Neural progenitor cell (in vitro differentiated cells): ENCODE measurements around the gene FAM9C. TPM values are rescaled to one million over a fixed set of nuclear protein-coding genes. Genes with fewer than 3 reads are reported as not detected.

Experiments
- DNase-seq: peaks from one replicate; pipeline ENCODE4 v3.0.0-alpha.2; 2016; ENCODE audit warnings: low spot score
- H2AFZ ChIP-seq: fragments of 200-600 bp; sonication (generic); replicated peaks from 2 replicates; pipeline ENCODE4 v1.6.1; 2016; ENCODE audit warnings: antibody characterized with exemption
- H3F3A ChIP-seq: fragments of 200-600 bp; sonication (generic); 2 replicates; pipeline ENCODE4 v1.6.1; 2016; ENCODE audit warnings: antibody characterized with exemption, low read depth
- H3K27ac ChIP-seq: fragments of 200-600 bp; sonication (generic); 2 replicates; pipeline ENCODE4 v1.5.1; 2016; ENCODE audit warnings: mild to moderate bottlenecking
- H3K27me3 ChIP-seq: fragments of 200-600 bp; sonication (generic); 2 replicates; pipeline ENCODE4 v1.6.1; 2016; ENCODE audit warnings: mild to moderate bottlenecking, moderate library complexity
- H3K36me3 ChIP-seq: fragments of 200-600 bp; sonication (generic); 2 replicates; pipeline ENCODE4 v1.5.1; 2016
- H3K4me1 ChIP-seq: fragments of 200-600 bp; sonication (generic); 2 replicates; pipeline ENCODE4 v1.6.1; 2016; ENCODE audit warnings: mixed run types
- H3K4me2 ChIP-seq: fragments of 200-600 bp; sonication (generic); 2 replicates; pipeline ENCODE4 v1.6.1; 2016
- H3K4me3 ChIP-seq: fragments of 200-600 bp; sonication (generic); 2 replicates; pipeline ENCODE4 v1.5.1; 2016
- H3K79me2 ChIP-seq: fragments of 200-600 bp; sonication (generic); 2 replicates; pipeline ENCODE4 v1.6.1; 2016; ENCODE audit warnings: low read depth
- H3K9ac ChIP-seq: fragments of 200-600 bp; sonication (generic); 2 replicates; pipeline ENCODE4 v1.6.1; 2016
- H3K9me3 ChIP-seq: fragments of 200-600 bp; sonication (generic); 2 replicates; pipeline ENCODE4 v1.5.1; 2016; ENCODE audit warnings: low read depth
- H4K20me1 ChIP-seq: fragments of 200-600 bp; sonication (generic); 2 replicates; pipeline ENCODE4 v1.6.1; 2016; ENCODE audit warnings: low read depth
- H3K27ac Mint-ChIP-seq: 3 replicates; pipeline ENCODE4 v1.8.0; 2021; ENCODE audit warnings: mixed read lengths
- H3K27me3 Mint-ChIP-seq: 2 replicates; pipeline ENCODE4 v1.8.0; 2022; ENCODE audit warnings: low read depth, mild to moderate bottlenecking, inconsistent platforms, moderate library complexity, mixed read lengths; ENCODE audit not compliant: insufficient read depth
- H3K36me3 Mint-ChIP-seq: 3 replicates; pipeline ENCODE4 v1.8.0; 2021; ENCODE audit warnings: mixed read lengths
- H3K4me1 Mint-ChIP-seq: 3 replicates; pipeline ENCODE4 v1.8.0; 2021; ENCODE audit warnings: mixed read lengths
- H3K4me3 Mint-ChIP-seq: 3 replicates; pipeline ENCODE4 v1.8.0; 2021; ENCODE audit warnings: mild to moderate bottlenecking, moderate library complexity, mixed read lengths
- H3K9me3 Mint-ChIP-seq: 3 replicates; pipeline ENCODE4 v1.8.0; 2020; ENCODE audit warnings: mixed read lengths
- EZH2 ChIP-seq: fragments of 200-600 bp; sonication (generic); IDR thresholded peaks from 2 replicates; pipeline ENCODE4 v1.6.1; 2017; ENCODE audit warnings: antibody characterized with exemption, mild to moderate bottlenecking, moderate library complexity
- EZH2phosphoT487 ChIP-seq: fragments of 200-600 bp; sonication (generic); IDR thresholded peaks from 2 replicates; pipeline ENCODE4 v1.6.1; 2017; ENCODE audit warnings: antibody characterized with exemption
- total RNA-seq: library from RNA; depleted of rRNA; stranded (reverse); fragments of >200 nt; gene quantifications from 2 replicates; pipeline ENCODE4 v1.2.3, GENCODE V29; 2015; ENCODE audit warnings: low replicate concordance
- TF ChIP-seq, protein P1 (sequence below): fragments of 200-600 bp; sonication (generic); IDR thresholded peaks from 2 replicates; pipeline ENCODE4 v1.5.1; 2017; ENCODE audit warnings: antibody characterized with exemption, mild to moderate bottlenecking

The FAM9C gene
- total RNA-seq: not detected in 2 replicates

DNA sequence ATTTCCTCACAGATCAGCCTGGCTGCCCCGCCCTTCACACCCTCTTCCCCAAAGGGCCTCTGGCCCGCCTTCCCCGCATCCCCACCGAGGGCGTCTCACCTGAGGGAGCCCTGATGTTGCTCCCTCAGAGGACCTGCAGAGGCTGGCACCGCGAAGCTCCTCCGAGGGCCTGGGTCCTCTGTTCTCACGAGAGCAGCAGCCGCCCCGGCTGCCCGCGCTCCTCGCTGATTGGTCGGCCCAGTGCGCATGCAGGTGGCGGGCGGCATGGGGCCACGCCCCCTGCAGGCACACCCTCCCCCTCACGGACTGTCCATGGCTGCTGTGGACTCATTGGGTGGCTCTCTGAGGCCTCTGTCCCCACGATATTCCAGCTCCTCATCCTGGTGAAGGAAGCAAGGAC is at the start of gene FAM9C:
Gene FAM9C, minus strand, starts transcription at position 180 of the 400 bp plus-strand sequence. CDS start 831 bp downstream, outside the sequence.
- Mint-ChIP-seq H3K4me3 (no peak within 1 kb of the TSS), H3K4me1 (peaks cover 2% of the 10 kb centered on the region), H3K27me3 (no peaks in the 10 kb centered on the region), H3K36me3 (no peaks in the 10 kb centered on the region), H3K9me3 (peaks cover 2% of the 10 kb centered on the region), H3K27ac (no peak within 1 kb of the TSS)
- Histone ChIP-seq H2AFZ (no peak within 1 kb of the TSS), H3K4me1 (peaks cover 13% of the 10 kb centered on the region), H3K4me3 (no peak within 1 kb of the TSS), H3K9ac (no peak within 1 kb of the TSS), H3K79me2 (no peaks in the 10 kb centered on the region), H4K20me1 (no peaks in the 10 kb centered on the region), H3F3A (peaks cover 6% of the 10 kb centered on the region), H3K4me2 (no peak within 1 kb of the TSS), H3K27ac (no peak within 1 kb of the TSS), H3K36me3 (no peaks in the 10 kb centered on the region), H3K27me3 (no peaks in the 10 kb centered on the region), H3K9me3 (no peaks in the 10 kb centered on the region)
- DNase-seq: no peak
- TF ChIP-seq EZH2: no peak
- TF ChIP-seq, protein P1, sequence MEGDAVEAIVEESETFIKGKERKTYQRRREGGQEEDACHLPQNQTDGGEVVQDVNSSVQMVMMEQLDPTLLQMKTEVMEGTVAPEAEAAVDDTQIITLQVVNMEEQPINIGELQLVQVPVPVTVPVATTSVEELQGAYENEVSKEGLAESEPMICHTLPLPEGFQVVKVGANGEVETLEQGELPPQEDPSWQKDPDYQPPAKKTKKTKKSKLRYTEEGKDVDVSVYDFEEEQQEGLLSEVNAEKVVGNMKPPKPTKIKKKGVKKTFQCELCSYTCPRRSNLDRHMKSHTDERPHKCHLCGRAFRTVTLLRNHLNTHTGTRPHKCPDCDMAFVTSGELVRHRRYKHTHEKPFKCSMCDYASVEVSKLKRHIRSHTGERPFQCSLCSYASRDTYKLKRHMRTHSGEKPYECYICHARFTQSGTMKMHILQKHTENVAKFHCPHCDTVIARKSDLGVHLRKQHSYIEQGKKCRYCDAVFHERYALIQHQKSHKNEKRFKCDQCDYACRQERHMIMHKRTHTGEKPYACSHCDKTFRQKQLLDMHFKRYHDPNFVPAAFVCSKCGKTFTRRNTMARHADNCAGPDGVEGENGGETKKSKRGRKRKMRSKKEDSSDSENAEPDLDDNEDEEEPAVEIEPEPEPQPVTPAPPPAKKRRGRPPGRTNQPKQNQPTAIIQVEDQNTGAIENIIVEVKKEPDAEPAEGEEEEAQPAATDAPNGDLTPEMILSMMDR: no peak
- no peak for TF ChIP-seq EZH2phosphoT487

DNA sequence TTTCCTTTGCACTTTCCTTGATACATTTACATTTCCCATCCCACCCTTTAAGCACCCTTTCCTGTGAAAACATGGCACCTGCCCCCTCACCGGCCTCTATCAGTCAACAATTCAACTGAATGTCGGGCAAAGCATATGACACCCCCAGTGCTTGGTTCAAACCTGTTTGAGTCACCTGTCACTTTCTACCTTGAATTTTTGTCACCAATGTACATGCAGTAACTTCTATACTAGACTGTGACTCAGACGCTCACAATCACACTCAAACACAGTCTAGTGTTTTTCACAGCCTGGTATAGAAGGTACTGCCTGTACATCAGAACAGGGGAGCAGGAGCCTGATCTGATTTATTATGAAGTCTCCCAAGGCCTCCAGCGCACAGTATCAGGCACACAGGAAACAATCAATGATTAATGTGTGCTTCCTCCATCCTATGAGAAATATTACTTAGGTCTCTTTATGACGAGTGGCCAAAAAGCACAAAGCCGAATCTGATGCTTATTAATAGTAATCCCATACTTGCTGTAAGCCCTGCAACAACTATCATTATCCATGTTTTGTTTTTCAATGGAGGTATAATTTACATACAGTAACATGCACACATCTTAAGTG is 49.2 kb upstream of the FAM9C start:
- H3K4me3 Mint-ChIP-seq: no peak overlapping the region
- Histone ChIP-seq H3K36me3 (no peaks in the 10 kb centered on the region), H3K9me3 (no peaks in the 10 kb centered on the region), H3K27ac (no peak overlapping the region), H2AFZ (no peak overlapping the region), H3K9ac (no peak overlapping the region), H3K4me2 (no peak overlapping the region), H3F3A (no peaks in the 10 kb centered on the region), H3K4me1 (peaks cover 6% of the 10 kb centered on the region), H3K79me2 (no peaks in the 10 kb centered on the region), H3K4me3 (no peak overlapping the region), H3K27me3 (no peaks in the 10 kb centered on the region), H4K20me1 (no peaks in the 10 kb centered on the region)
- H3K9me3 Mint-ChIP-seq: peaks cover 11% of the 10 kb centered on the region
- TF ChIP-seq EZH2phosphoT487 (no peak), EZH2 (no peak)
- TF ChIP-seq, protein P1: no peak
- no peak for DNase-seq
- H3K27me3 Mint-ChIP-seq: peaks cover 2% of the 10 kb centered on the region
- H3K4me1 Mint-ChIP-seq: peaks cover 5% of the 10 kb centered on the region
- no peak overlapping the region for H3K27ac Mint-ChIP-seq
- H3K36me3 Mint-ChIP-seq: no peaks in the 10 kb centered on the region

DNA sequence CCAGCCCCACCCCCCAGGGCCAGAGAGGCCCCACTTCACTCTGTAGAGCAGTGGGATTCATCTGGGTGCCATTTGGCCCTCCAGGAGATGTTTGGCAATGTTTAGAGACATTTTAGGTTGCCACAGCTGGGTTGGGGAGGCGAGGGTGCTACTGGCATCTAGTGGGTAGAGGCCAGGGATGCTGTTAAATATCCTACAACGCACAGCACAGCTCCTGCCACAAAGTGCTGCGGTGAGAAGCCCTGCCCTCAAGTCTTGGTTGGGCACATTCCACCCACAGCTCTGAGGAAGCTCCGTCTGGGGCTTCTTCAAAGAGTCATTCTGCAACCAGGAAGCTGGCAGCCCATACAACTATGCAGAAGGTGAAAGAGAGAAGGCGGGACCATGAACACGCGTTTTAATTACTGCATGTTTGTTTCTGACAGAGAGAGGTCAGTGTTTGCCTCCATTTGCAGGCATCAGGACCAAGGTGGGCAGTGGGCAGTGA is 48.1 kb upstream of the FAM9C start:
- no peak overlapping the region for H3K27ac ChIP-seq
- peaks cover 5% of the 10 kb centered on the region for H3K4me1 Mint-ChIP-seq
- peaks cover 14% of the 10 kb centered on the region for H3K9me3 Mint-ChIP-seq
- no peaks in the 10 kb centered on the region for H3K79me2 ChIP-seq
- H3K9me3 ChIP-seq: no peaks in the 10 kb centered on the region
- no peaks in the 10 kb centered on the region for H4K20me1 ChIP-seq
- H3K4me2 ChIP-seq: no peak overlapping the region
- no peak overlapping the region for H3K4me3 Mint-ChIP-seq
- H3F3A ChIP-seq: no peaks in the 10 kb centered on the region
- H3K27me3 Mint-ChIP-seq: peaks cover 4% of the 10 kb centered on the region
- TF ChIP-seq, protein P1: no peak
- TF ChIP-seq EZH2 (no peak), EZH2phosphoT487 (no peak)
- H3K36me3 Mint-ChIP-seq: no peaks in the 10 kb centered on the region
- H2AFZ ChIP-seq: no peak overlapping the region
- H3K36me3 ChIP-seq: no peaks in the 10 kb centered on the region
- H3K4me3 ChIP-seq: no peak overlapping the region
- H3K4me1 ChIP-seq: peaks cover 6% of the 10 kb centered on the region
- H3K9ac ChIP-seq: no peak overlapping the region
- H3K27ac Mint-ChIP-seq: no peak overlapping the region
- DNase-seq: no peak
- H3K27me3 ChIP-seq: no peaks in the 10 kb centered on the region
